ENCODE measurements around the gene ACAA2.

DNA sequence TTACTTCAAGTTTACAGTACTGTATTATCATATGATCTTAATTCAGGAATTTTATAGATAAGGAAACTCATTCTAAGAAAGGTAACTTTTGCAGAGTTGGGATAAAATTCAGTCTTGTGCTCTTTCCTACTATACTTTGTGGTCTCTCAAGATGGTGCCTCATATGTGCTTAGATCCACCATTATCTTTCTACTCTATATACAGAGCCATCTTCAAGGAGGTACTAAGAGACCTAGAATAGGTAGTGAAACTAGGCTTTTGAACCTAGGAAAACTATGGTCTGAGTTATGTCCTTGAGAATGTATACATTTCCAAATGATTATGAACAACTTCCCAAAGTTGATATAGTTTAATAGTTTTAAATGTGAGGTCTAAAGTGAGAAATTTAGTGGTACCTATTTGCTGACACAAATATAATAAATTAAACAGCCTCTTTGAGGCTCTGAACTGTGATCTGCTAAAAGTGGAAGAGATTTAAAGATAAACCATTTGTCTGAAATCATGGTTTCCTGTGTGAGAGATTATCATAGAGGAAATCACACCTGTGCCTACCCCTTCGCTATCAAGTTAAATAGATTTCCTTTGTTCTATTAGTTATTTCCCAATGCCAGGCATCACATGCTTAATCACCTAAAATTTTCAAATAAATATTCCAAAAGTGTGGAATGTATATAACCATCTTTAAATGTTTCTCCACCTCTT is 27.2 kb downstream of the ACAA2 start:
- TF ChIP-seq POLR2A (IDR thresholded peaks at IDR 0.05; ENCODE audit: low read length) (no peak), ESRRA (IDR thresholded peaks at IDR 0.05; ENCODE audit: borderline replicate concordance, low read length) (no peak), MYC (IDR thresholded peaks at IDR 0.05; ENCODE audit: borderline replicate concordance, low read length) (no peak), RAD21 (conservative IDR thresholded peaks at IDR 0.05 in 1 of 2, IDR thresholded peaks at IDR 0.05 in 1 of 2) (no peak), CBX2 (IDR thresholded peaks at IDR 0.05; ENCODE audit: borderline replicate concordance, low read depth) (no peak), EP300 (IDR thresholded peaks at IDR 0.05) (no peak), BHLHE40 (IDR thresholded peaks at IDR 0.05; ENCODE audit: low read depth, low read length) (no peak), ZSCAN20 (CRISPR knock-in tag; IDR thresholded peaks at IDR 0.05) (no peak), MAFK (IDR thresholded peaks at IDR 0.05; ENCODE audit: partially characterized antibody) (no peak), RFX5 (IDR thresholded peaks at IDR 0.05) (no peak), CEBPB (IDR thresholded peaks at IDR 0.05) (no peak)
- TF ChIP-seq, protein P1, sequence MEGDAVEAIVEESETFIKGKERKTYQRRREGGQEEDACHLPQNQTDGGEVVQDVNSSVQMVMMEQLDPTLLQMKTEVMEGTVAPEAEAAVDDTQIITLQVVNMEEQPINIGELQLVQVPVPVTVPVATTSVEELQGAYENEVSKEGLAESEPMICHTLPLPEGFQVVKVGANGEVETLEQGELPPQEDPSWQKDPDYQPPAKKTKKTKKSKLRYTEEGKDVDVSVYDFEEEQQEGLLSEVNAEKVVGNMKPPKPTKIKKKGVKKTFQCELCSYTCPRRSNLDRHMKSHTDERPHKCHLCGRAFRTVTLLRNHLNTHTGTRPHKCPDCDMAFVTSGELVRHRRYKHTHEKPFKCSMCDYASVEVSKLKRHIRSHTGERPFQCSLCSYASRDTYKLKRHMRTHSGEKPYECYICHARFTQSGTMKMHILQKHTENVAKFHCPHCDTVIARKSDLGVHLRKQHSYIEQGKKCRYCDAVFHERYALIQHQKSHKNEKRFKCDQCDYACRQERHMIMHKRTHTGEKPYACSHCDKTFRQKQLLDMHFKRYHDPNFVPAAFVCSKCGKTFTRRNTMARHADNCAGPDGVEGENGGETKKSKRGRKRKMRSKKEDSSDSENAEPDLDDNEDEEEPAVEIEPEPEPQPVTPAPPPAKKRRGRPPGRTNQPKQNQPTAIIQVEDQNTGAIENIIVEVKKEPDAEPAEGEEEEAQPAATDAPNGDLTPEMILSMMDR (IDR thresholded peaks at IDR 0.05): no peak
- TF ChIP-seq, protein P2, sequence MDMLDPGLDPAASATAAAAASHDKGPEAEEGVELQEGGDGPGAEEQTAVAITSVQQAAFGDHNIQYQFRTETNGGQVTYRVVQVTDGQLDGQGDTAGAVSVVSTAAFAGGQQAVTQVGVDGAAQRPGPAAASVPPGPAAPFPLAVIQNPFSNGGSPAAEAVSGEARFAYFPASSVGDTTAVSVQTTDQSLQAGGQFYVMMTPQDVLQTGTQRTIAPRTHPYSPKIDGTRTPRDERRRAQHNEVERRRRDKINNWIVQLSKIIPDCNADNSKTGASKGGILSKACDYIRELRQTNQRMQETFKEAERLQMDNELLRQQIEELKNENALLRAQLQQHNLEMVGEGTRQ (IDR thresholded peaks at IDR 0.05): no peak
- TF ChIP-seq, protein P3, sequence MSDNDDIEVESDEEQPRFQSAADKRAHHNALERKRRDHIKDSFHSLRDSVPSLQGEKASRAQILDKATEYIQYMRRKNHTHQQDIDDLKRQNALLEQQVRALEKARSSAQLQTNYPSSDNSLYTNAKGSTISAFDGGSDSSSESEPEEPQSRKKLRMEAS (IDR thresholded peaks at IDR 0.05): no peak

Data from A549 (cell line).